GM12878 (cell line): ENCODE results near the gene GMPR2. TPM values are rescaled to one million over a fixed set of nuclear protein-coding genes. Genes with fewer than 3 reads are reported as not detected.

Source experiments
- ASH2L ChIP-seq: fragments of 300-600, 200-600 bp; sonication (generic); IDR thresholded peaks from 2 replicates; pipeline ENCODE4 v1.6.1; 2017; ENCODE audit warnings: low read depth, mild to moderate bottlenecking, borderline replicate concordance
- CREM ChIP-seq: IDR thresholded peaks from 2 replicates; pipeline ENCODE4 v1.6.1; 2014; ENCODE audit warnings: antibody characterized with exemption, low read depth
- EP300 ChIP-seq, 2 experiments: fragments of 150-350 bp in 1 of 2; IDR thresholded peaks; 2 replicates each; pipeline ENCODE4 v1.6.1; 2011 to 2012; ENCODE audit warnings: low read depth in 2 of 2, low read length in 2 of 2, borderline replicate concordance in 1 of 2, improper control_type of control experiment in 1 of 2, inconsistent platforms in 1 of 2; ENCODE audit not compliant: control insufficient read depth in 1 of 2
- ETV6 ChIP-seq, 2 experiments: fragments of 450-650 bp in 1 of 2; IDR thresholded peaks in 1 of 2; conservative IDR thresholded peaks in 1 of 2; 2 replicates each; pipeline ENCODE4 v1.6.1; 2014; ENCODE audit warnings: antibody characterized with exemption in 1 of 2, borderline replicate concordance in 1 of 2, low read depth in 1 of 2, mild to moderate bottlenecking in 1 of 2, moderate library complexity in 1 of 2
- FOXK2 ChIP-seq: fragments of 450-650 bp; IDR thresholded peaks from 2 replicates; pipeline ENCODE4 v1.6.1; 2017; ENCODE audit warnings: mild to moderate bottlenecking, moderate library complexity
- IRF4 ChIP-seq: IDR thresholded peaks from 2 replicates; pipeline ENCODE4 v1.6.1; 2011; ENCODE audit warnings: low read depth, low read length
- JUND ChIP-seq: IDR thresholded peaks from 2 replicates; pipeline ENCODE4 v1.6.1; 2012; ENCODE audit warnings: low read depth, mild to moderate bottlenecking, low read length, improper control_type of control experiment, moderate library complexity
- KDM1A ChIP-seq: fragments of 200-600 bp; sonication (generic); IDR thresholded peaks from 2 replicates; pipeline ENCODE4 v1.6.1; 2016; ENCODE audit warnings: borderline replicate concordance
- NBN ChIP-seq: fragments of 450-650 bp; IDR thresholded peaks from 2 replicates; pipeline ENCODE4 v1.6.1; 2016
- PAX5 ChIP-seq: IDR thresholded peaks from 2 replicates; pipeline ENCODE4 v1.6.1; 2011; ENCODE audit warnings: low read depth, low read length, borderline replicate concordance
- POLR2AphosphoS2 ChIP-seq: IDR thresholded peaks from 2 replicates; pipeline ENCODE4 v1.6.1; 2011; ENCODE audit warnings: low read depth, mild to moderate bottlenecking, low read length, improper control_type of control experiment, moderate library complexity
- RB1 ChIP-seq: fragments of 450-650 bp; formaldehyde crosslinking; IDR thresholded peaks from 2 replicates; pipeline ENCODE4 v1.6.1; 2017; ENCODE audit warnings: mild to moderate bottlenecking, borderline replicate concordance
- SMAD5 ChIP-seq: IDR thresholded peaks from 2 replicates; pipeline ENCODE4 v1.6.1; 2016; ENCODE audit warnings: antibody characterized with exemption, low read depth
- STAT3 ChIP-seq: IDR thresholded peaks from 2 replicates; pipeline ENCODE4 v1.6.1; 2011; ENCODE audit warnings: low read depth, low read length, improper control_type of control experiment
- SUZ12 ChIP-seq: fragments of 200-600 bp; sonication (generic); IDR thresholded peaks from one replicate; pipeline ENCODE4 v1.6.1; 2018; ENCODE audit warnings: antibody characterized with exemption, mild to moderate bottlenecking; ENCODE audit not compliant: unreplicated experiment
- TBL1XR1 ChIP-seq: IDR thresholded peaks from 2 replicates; pipeline ENCODE4 v1.6.1; 2012; ENCODE audit warnings: low read depth, low read length, improper control_type of control experiment
- ZBED1 ChIP-seq: IDR thresholded peaks from 2 replicates; pipeline ENCODE4 v1.6.1; 2016; ENCODE audit warnings: borderline replicate concordance
- ZNF592 ChIP-seq: fragments of 450-650 bp; IDR thresholded peaks from 2 replicates; pipeline ENCODE4 v1.6.1; 2017; ENCODE audit warnings: mild to moderate bottlenecking, moderate library complexity
- ZNF687 ChIP-seq: fragments of 450-650 bp; IDR thresholded peaks from 2 replicates; pipeline ENCODE4 v1.6.1; 2017; ENCODE audit warnings: mild to moderate bottlenecking, moderate library complexity
- polyA plus RNA-seq, 11 experiments: library from polyadenylated mRNA; depleted of rRNA in 4 of 11; unstranded in 6 of 11; stranded (reverse) in 5 of 11; fragments of >200 nt; fragmentation: Nextera tagmentation in 4 of 11; fragmentation: Illumina TruSeq in 1 of 11; extraction: Ambion mirVana in 4 of 11; extraction: Trizol in 1 of 11; gene quantifications; 1 replicate in 1 of 11; 2 replicates in 10 of 11; pipeline versions ENCODE4 v1.2.1 to v1.2.3, GENCODE V29; 2011 to 2016; ENCODE audit warnings: inconsistent platforms in 2 of 11, missing spikeins in 2 of 11, low read depth in 1 of 11
- total RNA-seq, 4 experiments: library from RNA; depleted of rRNA in 3 of 4; stranded (reverse); fragments of >200 nt in 3 of 4; fragmentation: Illumina TruSeq in 1 of 4; extraction: Trizol in 1 of 4; gene quantifications; 2 replicates each; pipeline versions ENCODE4 v1.2.1 to v1.2.3, GENCODE V29; 2013 to 2021
- TF ChIP-seq, protein P1 (sequence below): fragments of 150-350 bp; IDR thresholded peaks from 2 replicates; pipeline ENCODE4 v1.6.1; 2014; ENCODE audit warnings: mild to moderate bottlenecking, low read depth, low read length

Gene GMPR2
- total and polyA plus RNA-seq, 10 of the 15 experiments (the other 5 are each of a cell fraction or from before 2014, with no cell fraction given), result 55.1 to 80.3 (median 61.5) TPM

- TF ChIP-seq SUZ12 (no peak), TBL1XR1 (no peak), JUND (no peak), KDM1A (no peak), ZNF592 (no peak), PAX5 (no peak), FOXK2 (no peak), CREM (no peak), RB1 (no peak), SMAD5 (no peak), POLR2AphosphoS2 (no peak), STAT3 (no peak), ZBED1 (no peak), IRF4 (no peak), EP300 (IDR thresholded peaks at IDR 0.05; ENCODE audit: borderline replicate concordance in 1 of 2, control insufficient read depth in 1 of 2, low read depth in 2 of 2, low read length in 2 of 2) (0 out of 4 replicates have a peak, but pooled peaks of 1 of the 2 experiments have one; percentile 4), NBN (0 out of 2 replicates have a peak, but pooled peaks have one; percentile 37), ZNF687 (peak; percentile 87), ASH2L (peak; percentile 36; the same call in 1 of the 2 replicates), ETV6 (conservative IDR thresholded peaks at IDR 0.05 in 1 of 2, IDR thresholded peaks at IDR 0.05 in 1 of 2; ENCODE audit: borderline replicate concordance in 1 of 2, low read depth in 1 of 2) (0 out of 4 replicates have a peak, but pooled peaks of 1 of the 2 experiments have one; percentile 12)
- TF ChIP-seq, protein P1, sequence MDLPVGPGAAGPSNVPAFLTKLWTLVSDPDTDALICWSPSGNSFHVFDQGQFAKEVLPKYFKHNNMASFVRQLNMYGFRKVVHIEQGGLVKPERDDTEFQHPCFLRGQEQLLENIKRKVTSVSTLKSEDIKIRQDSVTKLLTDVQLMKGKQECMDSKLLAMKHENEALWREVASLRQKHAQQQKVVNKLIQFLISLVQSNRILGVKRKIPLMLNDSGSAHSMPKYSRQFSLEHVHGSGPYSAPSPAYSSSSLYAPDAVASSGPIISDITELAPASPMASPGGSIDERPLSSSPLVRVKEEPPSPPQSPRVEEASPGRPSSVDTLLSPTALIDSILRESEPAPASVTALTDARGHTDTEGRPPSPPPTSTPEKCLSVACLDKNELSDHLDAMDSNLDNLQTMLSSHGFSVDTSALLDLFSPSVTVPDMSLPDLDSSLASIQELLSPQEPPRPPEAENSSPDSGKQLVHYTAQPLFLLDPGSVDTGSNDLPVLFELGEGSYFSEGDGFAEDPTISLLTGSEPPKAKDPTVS, result no peak
Measured at GRCh38 chr14:24279301-24280186, 46.8 kb downstream of the GMPR2 start (continued).
